Uterus (tissue), 4 donors: ENCODE data around the gene TCF23. TPM values are rescaled to one million over a fixed set of nuclear protein-coding genes. Genes with fewer than 3 reads are reported as not detected.

Experiments
- DNase-seq, 2 donors: peaks; one replicate each; pipeline ENCODE4 v3.0.0-alpha.2; 2019 to 2020
- H3K27ac ChIP-seq, 2 donors: fragments of 200-600 bp; sonication (generic); 1 replicate in 1 of 2; 2 replicates in 1 of 2; pipeline ENCODE4 v1.5.1; 2016 to 2018
- H3K27me3 ChIP-seq, 2 donors: fragments of 200-600 bp; sonication (generic); one replicate each; pipeline ENCODE4 v1.5.1; 2018 to 2019; ENCODE audit warnings: control low read depth in 1 of 2
- H3K36me3 ChIP-seq, 2 donors: fragments of 200-600 bp; sonication (generic); one replicate each; pipeline ENCODE4 v1.5.1; 2019; ENCODE audit warnings: control low read depth in 1 of 2
- H3K4me1 ChIP-seq, 2 donors: fragments of 200-600 bp; sonication (generic); one replicate each; pipeline ENCODE4 v1.5.1; 2018 to 2019; ENCODE audit warnings: control low read depth in 1 of 2
- H3K4me3 ChIP-seq, 2 donors: fragments of 200-600 bp; sonication (generic); 1 replicate in 1 of 2; 2 replicates in 1 of 2; pipeline ENCODE4 v1.5.1; 2018 to 2019; ENCODE audit warnings: mild to moderate bottlenecking in 1 of 2
- H3K9me3 ChIP-seq, 2 donors: fragments of 200-600 bp; sonication (generic); one replicate each; pipeline ENCODE4 v1.5.1; 2019; ENCODE audit warnings: control low read depth in 1 of 2
- POLR2A ChIP-seq, 2 donors: fragments of 450-650 bp; IDR thresholded peaks; one replicate each; pipeline ENCODE4 v1.6.1; 2016; ENCODE audit warnings: antibody characterized with exemption in 2 of 2, mild to moderate bottlenecking in 1 of 2, moderate library complexity in 1 of 2
- intact Hi-C: fragments of 100-400 bp; cut with DNase I; formaldehyde crosslinking; loops from one replicate; pipeline ENCODE4 v1.15.1; 2023; ENCODE audit warnings: low total_unique reads
- total RNA-seq, 4 donors: library from RNA; depleted of rRNA in 3 of 4; stranded (reverse); fragments of >200 nt in 3 of 4; gene quantifications; one replicate each; pipeline versions ENCODE4 v1.1.0 to v1.2.4, GENCODE V29; 2014 to 2023
- TF ChIP-seq, protein P1 (sequence below), 4 experiments: fragments of 200-600 bp in 2 of 4; fragments of 450-650 bp in 2 of 4; sonication (generic) in 2 of 4; IDR thresholded peaks; one replicate each; pipeline ENCODE4 v1.5.1; 2016 to 2019; ENCODE audit warnings: antibody characterized with exemption in 4 of 4, mild to moderate bottlenecking in 2 of 4, moderate library complexity in 1 of 4
- donor health status: DM: yes; HTN: yes; CAD: no.

The TCF23 gene
- total RNA-seq, 4 donors from 2014 or later, result 19.4 to 84.6 (median 32.0) TPM

DNA sequence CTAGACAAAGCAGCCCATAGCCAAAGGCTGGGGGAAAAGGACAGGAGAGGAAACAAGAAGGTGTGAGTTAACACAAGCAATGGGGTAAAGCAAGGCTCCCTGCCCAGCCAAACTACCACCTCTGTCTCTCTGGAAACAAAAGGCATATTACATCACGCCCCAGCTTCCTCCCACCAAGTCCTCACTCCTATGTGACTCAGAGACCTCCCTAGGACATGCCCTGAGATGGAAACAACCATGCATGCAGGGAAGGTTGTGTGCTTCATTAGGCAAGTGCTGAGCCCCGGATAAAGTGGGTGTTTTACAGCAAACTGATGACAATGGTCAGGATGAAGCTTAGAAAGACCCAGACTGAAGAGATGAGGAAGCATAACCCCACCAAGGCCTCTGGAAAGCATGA is 54.0 kb downstream of the TCF23 start:
- no peak overlapping the region for H3K27ac ChIP-seq
- H3K9me3 ChIP-seq, result no peaks in the 10 kb centered on the region
- no peak overlapping the region for H3K4me3 ChIP-seq
- H3K27me3 ChIP-seq, result no peaks in the 10 kb centered on the region
- intact Hi-C loops, result no loop called here
- DNase-seq, result no peak
- H3K36me3 ChIP-seq, result no peaks in the 10 kb centered on the region
- no peak for TF ChIP-seq POLR2A (IDR thresholded peaks at IDR 0.05)
- TF ChIP-seq, protein P1, sequence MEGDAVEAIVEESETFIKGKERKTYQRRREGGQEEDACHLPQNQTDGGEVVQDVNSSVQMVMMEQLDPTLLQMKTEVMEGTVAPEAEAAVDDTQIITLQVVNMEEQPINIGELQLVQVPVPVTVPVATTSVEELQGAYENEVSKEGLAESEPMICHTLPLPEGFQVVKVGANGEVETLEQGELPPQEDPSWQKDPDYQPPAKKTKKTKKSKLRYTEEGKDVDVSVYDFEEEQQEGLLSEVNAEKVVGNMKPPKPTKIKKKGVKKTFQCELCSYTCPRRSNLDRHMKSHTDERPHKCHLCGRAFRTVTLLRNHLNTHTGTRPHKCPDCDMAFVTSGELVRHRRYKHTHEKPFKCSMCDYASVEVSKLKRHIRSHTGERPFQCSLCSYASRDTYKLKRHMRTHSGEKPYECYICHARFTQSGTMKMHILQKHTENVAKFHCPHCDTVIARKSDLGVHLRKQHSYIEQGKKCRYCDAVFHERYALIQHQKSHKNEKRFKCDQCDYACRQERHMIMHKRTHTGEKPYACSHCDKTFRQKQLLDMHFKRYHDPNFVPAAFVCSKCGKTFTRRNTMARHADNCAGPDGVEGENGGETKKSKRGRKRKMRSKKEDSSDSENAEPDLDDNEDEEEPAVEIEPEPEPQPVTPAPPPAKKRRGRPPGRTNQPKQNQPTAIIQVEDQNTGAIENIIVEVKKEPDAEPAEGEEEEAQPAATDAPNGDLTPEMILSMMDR (IDR thresholded peaks at IDR 0.05), result no peak
- H3K4me1 ChIP-seq, result no peaks in the 10 kb centered on the region

DNA sequence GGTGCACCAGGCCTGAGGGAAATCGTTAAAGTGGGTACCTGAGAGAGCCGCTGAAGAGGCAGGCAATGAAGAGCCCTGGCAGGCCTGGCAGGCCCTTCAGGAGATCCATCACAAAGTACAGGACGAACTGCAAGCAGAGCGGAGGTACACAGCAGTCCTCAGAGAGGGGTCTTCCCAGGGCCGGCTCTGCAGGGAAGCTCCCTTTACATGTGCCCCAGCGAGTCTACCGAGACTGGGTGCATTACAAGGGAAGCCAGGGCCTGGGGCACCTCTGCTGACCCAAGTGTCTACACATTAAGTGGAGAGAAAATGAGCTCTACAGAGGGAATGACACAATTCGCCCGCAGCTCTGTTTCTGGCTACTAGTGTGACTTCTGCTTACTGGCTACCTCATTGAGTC is 54.9 kb downstream of the TCF23 start:
- Histone ChIP-seq H3K27me3 (no peaks in the 10 kb centered on the region), H3K4me3 (no peak overlapping the region), H3K36me3 (no peaks in the 10 kb centered on the region), H3K4me1 (no peaks in the 10 kb centered on the region), H3K27ac (no peak overlapping the region), H3K9me3 (no peaks in the 10 kb centered on the region)
- DNase-seq, result no peak
- intact Hi-C loops, result no loop called here
- TF ChIP-seq POLR2A (IDR thresholded peaks at IDR 0.05), result no peak
- TF ChIP-seq, protein P1 (IDR thresholded peaks at IDR 0.05), result no peak

DNA sequence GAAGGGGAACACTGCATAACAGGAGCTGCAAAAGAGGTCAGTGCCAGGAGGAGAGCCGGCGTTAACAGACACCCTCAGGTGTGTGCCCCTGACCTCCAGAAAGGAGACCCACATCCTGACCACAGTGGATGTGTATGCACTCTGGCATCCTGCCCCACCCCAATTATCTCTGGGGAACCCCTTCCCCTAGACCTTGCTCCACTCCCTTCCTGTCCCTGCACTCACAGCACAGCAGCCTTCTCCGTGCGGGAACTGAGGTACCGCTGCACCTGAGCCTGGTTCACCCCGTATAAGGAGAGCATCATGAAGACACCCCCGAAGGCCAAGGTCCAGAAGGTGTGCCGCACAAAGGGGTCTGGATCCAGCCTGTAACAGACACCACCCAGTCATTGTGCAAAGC is 55.8 kb downstream of the TCF23 start:
- Histone ChIP-seq H3K4me3 (no peak overlapping the region), H3K27ac (no peak overlapping the region), H3K27me3 (no peaks in the 10 kb centered on the region), H3K4me1 (no peaks in the 10 kb centered on the region), H3K36me3 (no peaks in the 10 kb centered on the region), H3K9me3 (no peaks in the 10 kb centered on the region)
- no peak for DNase-seq
- intact Hi-C loops, result no loop called here
- TF ChIP-seq POLR2A (IDR thresholded peaks at IDR 0.05), result no peak
- TF ChIP-seq, protein P1 (IDR thresholded peaks at IDR 0.05), result no peak

DNA sequence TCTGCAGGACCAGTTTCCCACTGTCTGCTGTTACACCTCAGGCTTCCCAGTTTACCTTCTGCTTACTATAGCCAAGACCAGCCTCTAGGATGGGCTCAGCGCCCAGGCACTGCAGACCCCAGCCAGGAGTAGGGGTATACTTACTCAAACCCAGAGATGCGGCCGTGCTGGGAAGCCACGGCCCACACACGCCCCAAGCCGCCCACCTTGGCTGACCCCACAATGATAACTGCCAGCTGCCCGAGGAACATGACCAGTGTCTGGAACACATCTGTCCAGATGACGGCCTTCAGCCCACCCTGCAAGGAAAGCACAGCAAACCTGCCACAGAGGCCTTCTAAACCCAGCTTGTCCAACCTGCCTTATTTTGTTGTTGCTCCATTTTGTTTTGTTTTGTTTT is 56.4 kb downstream of the TCF23 start:
- Histone ChIP-seq H3K36me3 (no peaks in the 10 kb centered on the region), H3K27me3 (no peaks in the 10 kb centered on the region), H3K4me1 (no peaks in the 10 kb centered on the region), H3K4me3 (no peak overlapping the region), H3K27ac (no peak overlapping the region), H3K9me3 (no peaks in the 10 kb centered on the region)
- no peak for DNase-seq
- intact Hi-C loops, result loop anchor here (5.0 kb wide), 1 partner anchor 108 kb away; no protein-coding TSS in a partner anchor
- TF ChIP-seq, protein P1 (IDR thresholded peaks at IDR 0.05), result no peak
- TF ChIP-seq POLR2A (IDR thresholded peaks at IDR 0.05), result no peak

DNA sequence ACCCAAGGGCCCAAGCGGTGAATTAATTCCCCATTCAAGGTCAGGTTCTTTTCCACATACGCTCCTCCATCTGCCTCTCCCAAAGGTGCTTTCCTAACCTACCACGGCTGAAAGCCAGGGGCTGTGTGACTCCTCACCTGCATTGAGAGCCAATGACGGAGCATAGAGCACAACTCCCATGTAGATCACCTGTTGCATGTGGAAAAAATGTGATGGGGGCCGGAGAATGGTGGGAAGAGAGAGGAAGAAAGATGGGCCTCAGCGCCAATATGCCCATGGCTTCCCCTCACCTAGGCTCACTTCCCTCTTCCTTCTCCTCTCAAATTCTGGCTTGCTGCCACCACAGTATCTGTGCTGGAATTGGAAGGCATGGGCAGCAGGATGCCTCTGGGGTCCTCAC is 57.5 kb downstream of the TCF23 start:
- H3K9me3 ChIP-seq, result no peaks in the 10 kb centered on the region
- no peaks in the 10 kb centered on the region for H3K27me3 ChIP-seq
- intact Hi-C loops, result loop anchor here (5.0 kb wide), 1 partner anchor 109 kb away; no protein-coding TSS in a partner anchor
- peaks cover 0 to 4% of the 10 kb centered on the region in 2 donors for H3K4me1 ChIP-seq
- TF ChIP-seq, protein P1 (IDR thresholded peaks at IDR 0.05), result no peak
- TF ChIP-seq POLR2A (IDR thresholded peaks at IDR 0.05), result no peak
- H3K27ac ChIP-seq, result no peak overlapping the region
- DNase-seq, result no peak
- H3K4me3 ChIP-seq, result no peak overlapping the region
- H3K36me3 ChIP-seq, result no peaks in the 10 kb centered on the region

Other genes with a start within 250 kb of the TCF23 start
- 10 to 100 TPM in 1 of 4 donors, 1 to 10 TPM in 3; 2.9 to 49.6 (median 4.9) TPM for gene MAPRE3, start 178.4 kb upstream of the TCF23 start, total RNA-seq
- gene TMEM214, start 116.0 kb upstream of the TCF23 start, total RNA-seq, result 10 to 100 TPM; 16.1 to 96.2 (median 66.5) TPM
- 10 to 100 TPM in 2 of 4 donors, 1 to 10 TPM in 1, under 1 TPM in 1; 0.77 to 26.2 (median 10.8) TPM for gene AGBL5, start 97.3 kb upstream of the TCF23 start, total RNA-seq
- gene OST4, start 77.3 kb upstream of the TCF23 start, total RNA-seq, result 100 to 1,000 TPM in 3 of 4 donors, 10 to 100 TPM in 1; 76.3 to 387 (median 237) TPM
- gene EMILIN1, start 70.4 kb upstream of the TCF23 start, total RNA-seq, result 100 to 1,000 TPM; 107 to 377 (median 224) TPM
- gene KHK, start 62.2 kb upstream of the TCF23 start, total RNA-seq, result 10 to 100 TPM in 1 of 4 donors, 1 to 10 TPM in 3; 1.0 to 21.6 (median 5.4) TPM
- gene CGREF1, start 29.9 kb upstream of the TCF23 start, total RNA-seq, result 10 to 100 TPM in 2 of 4 donors, 1 to 10 TPM in 2; 2.3 to 22.9 (median 9.7) TPM
- gene ABHD1, start 25.2 kb upstream of the TCF23 start, total RNA-seq, result 1 to 10 TPM in 1 of 4 donors, not detected in 3; 1.2 TPM
- gene PREB, start 14.4 kb upstream of the TCF23 start, total RNA-seq, result 10 to 100 TPM; 37.7 to 91.0 (median 62.9) TPM
- not detected for gene PRR30, start 9.6 kb upstream of the TCF23 start, total RNA-seq
- 100 to 1,000 TPM; 105 to 235 (median 144) TPM for gene ATRAID, start 63.0 kb downstream of the TCF23 start, total RNA-seq
- gene SLC5A6, start 63.3 kb downstream of the TCF23 start, total RNA-seq, result 10 to 100 TPM; 20.5 to 69.7 (median 60.5) TPM
- gene CAD, start 68.4 kb downstream of the TCF23 start, total RNA-seq, result 10 to 100 TPM in 3 of 4 donors, 1 to 10 TPM in 1; 5.9 to 47.2 (median 31.3) TPM
- 1 to 10 TPM in 1 of 4 donors, under 1 TPM in 2, not detected in 1; 0.35 to 2.1 (median 0.88) TPM for gene SLC30A3, start 114.0 kb downstream of the TCF23 start, total RNA-seq
- gene DNAJC5G, start 126.4 kb downstream of the TCF23 start, total RNA-seq, result 1 to 10 TPM in 2 of 4 donors, under 1 TPM in 1, not detected in 1; 0.77 to 3.9 (median 1.5) TPM
- gene TRIM54, start 133.4 kb downstream of the TCF23 start, total RNA-seq, result 1 to 10 TPM in 1 of 4 donors, under 1 TPM in 3; 0.26 to 5.0 (median 0.58) TPM
- gene UCN, start 159.4 kb downstream of the TCF23 start, total RNA-seq, result 1 to 10 TPM in 3 of 4 donors, not detected in 1; 2.3 to 8.5 (median 2.3) TPM
- 10 to 100 TPM; 41.8 to 60.0 (median 50.6) TPM for gene MPV17, start 174.1 kb downstream of the TCF23 start, total RNA-seq
- gene GTF3C2, start 207.8 kb downstream of the TCF23 start, total RNA-seq, result 10 to 100 TPM; 21.3 to 70.6 (median 31.2) TPM
- gene EIF2B4, start 221.3 kb downstream of the TCF23 start, total RNA-seq, result 10 to 100 TPM in 3 of 4 donors, 1 to 10 TPM in 1; 7.9 to 51.7 (median 13.8) TPM
- gene SNX17, start 221.6 kb downstream of the TCF23 start, total RNA-seq, result 10 to 100 TPM; 89.4 to 91.5 (median 90.8) TPM
- 10 to 100 TPM in 3 of 4 donors, under 1 TPM in 1; 0.88 to 16.1 (median 12.0) TPM for gene ZNF513, start 231.7 kb downstream of the TCF23 start, total RNA-seq